NCI-H1694 treated with DMSO at 0.1 percent for 48 hours (cell line): ENCODE results near the gene TMC5.
"Not testable (repeated sequence)": the region's sequence is repeated elsewhere in the genome, so short reads cannot be mapped to it uniquely, and the experiment has no call there.

Experiments used
- DNase-seq: peaks from one replicate; lab custom pipeline; 2025; lab: John Stamatoyannopoulos, UW

Gene TMC5

DNA sequence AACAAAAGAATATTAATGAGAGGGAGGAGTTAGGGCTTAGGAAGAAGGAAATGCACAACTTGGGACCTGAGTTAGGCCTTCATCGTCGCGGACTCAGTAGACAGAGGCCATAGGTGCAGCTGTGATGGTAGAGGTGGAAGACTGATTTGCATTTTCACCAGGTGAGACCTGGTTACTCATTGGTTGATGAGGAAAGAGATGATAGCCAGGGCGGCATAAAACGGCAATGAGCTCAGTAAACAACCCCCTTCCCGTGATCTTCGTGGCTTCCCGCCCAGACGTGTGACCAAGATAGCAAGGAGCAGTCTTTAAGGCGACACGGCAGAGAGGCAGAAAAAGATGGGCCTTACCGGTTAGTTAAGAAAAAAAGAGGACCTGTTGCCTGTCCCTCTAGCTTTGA, at the start of gene TMC5:
TSS of gene TMC5 (plus strand) at position 244 of the 400 bp plus-strand sequence. CDS start 22,156 bp downstream, outside the sequence.
- no peak for DNase-seq

DNA sequence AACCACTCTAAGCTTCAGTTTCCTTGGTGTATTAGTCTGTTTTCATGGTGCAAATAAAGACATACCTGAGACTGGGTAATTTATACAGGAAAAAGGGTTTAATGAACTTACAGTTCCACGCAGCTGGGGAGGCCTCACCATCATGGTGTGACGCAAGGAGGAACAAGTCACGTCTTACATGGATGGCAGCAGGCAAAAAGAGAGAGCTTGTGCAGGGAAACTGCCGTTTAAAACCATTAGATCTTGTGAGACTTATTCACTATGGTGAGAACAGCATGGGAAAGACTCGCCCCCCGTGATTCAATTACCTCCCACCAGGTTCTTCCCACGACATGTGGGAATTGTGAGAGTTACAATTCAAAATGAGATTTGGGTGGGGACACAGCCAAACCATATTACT, 45.1 kb upstream of the TMC5 start:
- DNase-seq = not testable (repeated sequence)

GRCh38 chr16:19374402-19374801, 43.3 kb upstream of the TMC5 start:
- no peak for DNase-seq

- DNase-seq = peak; percentile 46
Measured at GRCh38 chr16:19375561-19376158, 42.0 kb upstream of the TMC5 start.

- DNase-seq = no peak
Measured at GRCh38 chr16:19377864-19378263, 39.8 kb upstream of the TMC5 start.

- DNase-seq = no peak
Measured at GRCh38 chr16:19378511-19378910, 39.2 kb upstream of the TMC5 start.

DNA sequence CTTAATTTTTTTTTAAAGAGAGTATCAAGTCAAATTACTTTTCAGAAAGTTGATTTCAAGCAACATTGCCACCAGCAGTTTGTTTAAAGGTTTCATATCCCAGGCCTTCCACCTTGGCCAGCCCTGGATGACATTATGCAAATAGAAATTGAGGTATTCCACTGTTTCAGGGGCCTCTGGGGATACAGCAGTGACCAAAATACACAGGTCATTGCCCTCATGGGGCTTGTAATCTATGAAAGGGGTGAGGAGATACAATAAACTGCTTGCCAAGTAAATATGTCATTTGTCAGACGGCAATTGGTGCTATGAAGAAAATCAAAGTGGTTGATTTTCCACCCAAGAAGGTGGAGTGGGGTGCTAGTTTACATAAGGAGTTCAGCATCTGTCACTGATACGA, 37.8 kb upstream of the TMC5 start:
- DNase-seq = no peak

DNA sequence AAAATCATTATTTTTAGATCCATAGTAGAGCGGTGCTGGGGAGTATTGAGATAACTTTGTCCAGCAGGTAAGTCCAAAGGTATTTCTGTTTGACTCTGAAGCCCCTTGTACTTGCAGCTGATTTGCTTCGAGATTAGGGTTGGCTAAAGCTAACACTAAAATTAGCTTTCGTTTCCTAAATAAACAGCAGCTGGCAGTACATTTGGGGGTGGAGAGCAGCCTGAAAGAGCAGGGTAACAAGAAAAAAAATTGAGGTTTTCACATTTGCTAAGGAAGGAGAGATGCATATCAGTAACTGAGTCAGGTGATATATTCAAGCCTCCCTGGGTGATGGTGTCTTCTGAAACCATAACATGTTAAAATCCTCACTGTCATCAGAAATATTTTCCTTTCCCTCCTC, 37.4 kb upstream of the TMC5 start:
- no peak for DNase-seq

- no peak for DNase-seq
Measured at GRCh38 chr16:19382084-19382801, 35.4 kb upstream of the TMC5 start.

- no peak for DNase-seq
Measured at GRCh38 chr16:19382887-19383816, 34.5 kb upstream of the TMC5 start.

- no peak for DNase-seq
Measured at GRCh38 chr16:19384656-19385055, 33.0 kb upstream of the TMC5 start.

GRCh38 chr16:19386525-19386924, 31.2 kb upstream of the TMC5 start:
- no peak for DNase-seq

- no peak for DNase-seq
Measured at GRCh38 chr16:19389246-19389645, 28.4 kb upstream of the TMC5 start.

- DNase-seq = not testable (repeated sequence)
Measured at GRCh38 chr16:19391185-19391776, 26.4 kb upstream of the TMC5 start.

DNA sequence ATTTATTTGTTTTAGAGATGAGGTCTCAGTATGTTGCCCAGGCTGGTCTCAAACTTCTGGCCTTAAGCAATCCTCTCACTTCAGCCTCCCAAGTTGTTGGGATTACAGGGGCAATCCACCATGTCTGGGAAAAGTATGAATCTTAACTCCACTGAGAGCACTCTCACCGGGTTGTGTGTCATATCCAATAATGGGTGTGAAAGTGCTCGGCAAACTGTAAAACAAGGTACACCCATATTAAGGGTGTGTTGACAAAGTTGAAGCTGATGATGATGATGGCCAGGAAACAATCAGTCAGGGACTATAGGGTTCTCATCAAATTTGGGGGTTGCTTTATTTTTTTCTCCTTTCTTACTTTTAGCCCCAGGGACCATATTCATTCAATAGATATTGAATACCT, 25.3 kb upstream of the TMC5 start:
- DNase-seq = no peak

DNA sequence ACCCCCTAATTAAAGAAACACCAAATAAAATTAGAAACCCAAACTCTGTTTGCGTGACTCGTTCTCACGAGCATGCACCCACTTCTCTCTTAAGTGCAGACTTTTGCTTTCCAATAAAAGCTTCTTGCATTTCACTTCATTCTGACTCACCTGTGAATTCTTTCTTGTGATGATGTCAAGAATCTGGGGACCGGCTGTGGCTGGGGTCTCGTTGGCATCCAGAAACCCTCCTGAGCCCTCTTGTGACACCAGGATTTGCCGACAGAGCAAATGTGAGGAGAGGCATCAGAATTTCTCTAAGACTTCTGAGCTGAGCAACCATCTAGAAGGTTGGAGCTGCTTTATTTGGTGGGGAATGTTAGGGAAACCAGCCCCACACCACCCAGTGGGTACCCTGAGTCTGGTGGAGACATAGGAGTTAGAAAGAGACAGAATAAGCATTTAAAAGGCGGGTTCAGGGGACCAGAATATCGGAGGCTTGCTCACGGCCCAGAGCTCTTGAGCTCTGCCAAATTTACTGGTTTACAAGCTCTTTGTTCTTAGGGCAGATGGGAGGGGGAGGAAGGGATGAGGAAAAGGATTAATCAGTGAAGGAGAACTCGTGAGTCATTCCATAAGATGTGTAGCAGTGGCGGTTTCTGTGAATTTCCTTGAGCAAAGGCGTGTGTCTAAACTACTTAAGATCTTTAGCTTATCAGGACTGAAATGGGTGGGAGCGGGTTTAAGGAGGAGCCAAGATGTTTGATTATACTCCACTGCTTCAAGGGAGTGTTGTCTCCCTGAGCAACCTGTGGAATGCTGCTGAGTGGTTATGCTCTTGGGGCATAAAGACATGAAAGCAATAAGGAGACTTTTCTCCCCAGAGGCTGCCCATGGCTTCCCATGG, 24.2 kb upstream of the TMC5 start:
- DNase-seq = no peak

- DNase-seq = not testable (repeated sequence)
Measured at GRCh38 chr16:19395646-19396267, 21.9 kb upstream of the TMC5 start.

DNA sequence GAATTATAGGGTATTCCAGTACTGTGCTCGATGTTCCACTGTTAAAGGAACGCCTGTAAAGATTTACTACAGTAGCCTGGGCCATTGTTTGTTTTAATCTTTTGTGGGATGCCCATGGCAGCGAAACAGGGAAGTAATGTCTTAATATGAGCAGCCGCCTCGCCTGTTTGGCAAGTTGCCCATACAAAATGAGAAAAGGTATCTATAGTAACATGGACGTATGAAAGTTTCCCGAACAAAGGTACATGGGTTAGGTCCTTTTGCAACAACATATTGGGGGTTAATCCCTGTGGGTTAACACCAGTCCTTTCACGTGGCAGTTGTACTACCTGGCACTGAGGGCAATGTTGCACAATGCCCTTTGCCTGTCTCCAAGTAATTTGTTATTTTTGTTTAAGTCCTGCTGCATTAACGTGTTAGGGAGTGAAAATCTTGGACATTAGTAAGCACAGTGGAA, 21.1 kb upstream of the TMC5 start:
- no peak for DNase-seq

GRCh38 chr16:19397373-19397772, 20.3 kb upstream of the TMC5 start:
- not testable (repeated sequence) for DNase-seq

GRCh38 chr16:19400711-19401110, 17.0 kb upstream of the TMC5 start:
- peak; percentile 16 for DNase-seq
